GM21381 (cell line): ENCODE results near the gene DGKG.

Experiments
- ATAC-seq: cut with Tn5 transposase; IDR thresholded peaks from one replicate; pipeline ENCODE4 v1.9.1; 2021; ENCODE audit warnings: mild to moderate bottlenecking, moderate library complexity; ENCODE audit not compliant: unreplicated experiment

The DGKG gene

GRCh38 chr3:186181901-186182300 lies 180.1 kb downstream of the DGKG start:
- no peak for ATAC-seq

- no peak for ATAC-seq
Measured at GRCh38 chr3:186180891-186181481, 181.0 kb downstream of the DGKG start.

GRCh38 chr3:186180151-186180550 lies 181.9 kb downstream of the DGKG start:
- ATAC-seq = no peak

DNA sequence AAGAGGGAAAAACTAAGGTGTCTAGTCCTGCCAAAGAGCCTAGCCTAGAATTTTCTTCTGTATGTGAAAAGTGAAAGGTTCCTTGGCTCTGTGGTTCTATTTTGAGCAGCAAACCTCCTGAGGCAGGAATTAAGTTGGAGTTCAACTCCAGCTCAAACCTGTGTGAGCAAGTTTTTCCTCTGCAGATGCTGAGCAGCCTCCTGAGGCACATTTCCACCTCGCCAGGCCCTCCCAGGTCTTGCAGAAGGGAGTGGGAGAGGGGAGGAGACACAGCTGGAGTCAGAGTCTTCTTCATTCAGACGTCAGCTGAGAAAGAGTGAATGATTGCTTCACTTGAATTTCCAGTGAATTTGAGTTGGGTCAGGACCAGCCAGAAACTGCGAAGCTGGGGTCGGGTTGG lies 183.6 kb downstream of the DGKG start:
- ATAC-seq = no peak

DNA sequence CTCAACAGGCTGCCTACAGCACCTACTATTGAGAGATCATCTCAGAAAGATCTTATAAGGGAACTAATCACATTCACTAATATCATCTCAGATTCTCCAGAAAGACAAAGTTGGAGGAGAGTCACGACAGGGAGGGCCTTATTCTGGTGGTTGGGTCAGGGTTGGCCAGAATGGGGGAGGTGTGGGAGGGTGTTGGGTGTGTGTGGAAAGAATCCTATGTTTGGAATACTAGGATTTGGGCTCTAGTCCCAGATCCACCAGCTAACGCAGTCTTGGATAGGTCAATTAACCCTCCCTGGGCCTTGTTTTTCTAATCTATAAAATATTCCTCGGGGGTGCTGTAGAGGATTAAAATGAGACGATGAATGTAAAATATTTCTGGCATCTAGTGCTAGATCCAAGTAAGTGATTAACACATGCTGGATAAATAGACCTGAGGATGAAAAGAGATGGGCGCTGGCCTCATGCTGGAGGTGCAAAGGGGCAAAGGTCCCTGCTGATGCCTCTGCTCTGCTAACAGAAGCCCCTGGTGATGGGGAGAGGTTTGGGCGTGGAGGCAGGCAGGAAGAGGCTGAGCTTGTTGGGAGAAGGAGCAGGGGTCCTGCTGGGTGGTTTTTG lies 185.6 kb downstream of the DGKG start:
- ATAC-seq = no peak

GRCh38 chr3:186173224-186173815 lies 188.7 kb downstream of the DGKG start:
- ATAC-seq = no peak

- ATAC-seq = no peak
Measured at GRCh38 chr3:186172353-186172752, 189.7 kb downstream of the DGKG start.

- ATAC-seq = no peak
Measured at GRCh38 chr3:186171521-186171920, 190.5 kb downstream of the DGKG start.

GRCh38 chr3:186170516-186170915 lies 191.5 kb downstream of the DGKG start:
- no peak for ATAC-seq

GRCh38 chr3:186169379-186169778 lies 192.7 kb downstream of the DGKG start:
- no peak for ATAC-seq

GRCh38 chr3:186168976-186169375 lies 193.1 kb downstream of the DGKG start:
- no peak for ATAC-seq

- no peak for ATAC-seq
Measured at GRCh38 chr3:186167646-186168395, 194.2 kb downstream of the DGKG start.

DNA sequence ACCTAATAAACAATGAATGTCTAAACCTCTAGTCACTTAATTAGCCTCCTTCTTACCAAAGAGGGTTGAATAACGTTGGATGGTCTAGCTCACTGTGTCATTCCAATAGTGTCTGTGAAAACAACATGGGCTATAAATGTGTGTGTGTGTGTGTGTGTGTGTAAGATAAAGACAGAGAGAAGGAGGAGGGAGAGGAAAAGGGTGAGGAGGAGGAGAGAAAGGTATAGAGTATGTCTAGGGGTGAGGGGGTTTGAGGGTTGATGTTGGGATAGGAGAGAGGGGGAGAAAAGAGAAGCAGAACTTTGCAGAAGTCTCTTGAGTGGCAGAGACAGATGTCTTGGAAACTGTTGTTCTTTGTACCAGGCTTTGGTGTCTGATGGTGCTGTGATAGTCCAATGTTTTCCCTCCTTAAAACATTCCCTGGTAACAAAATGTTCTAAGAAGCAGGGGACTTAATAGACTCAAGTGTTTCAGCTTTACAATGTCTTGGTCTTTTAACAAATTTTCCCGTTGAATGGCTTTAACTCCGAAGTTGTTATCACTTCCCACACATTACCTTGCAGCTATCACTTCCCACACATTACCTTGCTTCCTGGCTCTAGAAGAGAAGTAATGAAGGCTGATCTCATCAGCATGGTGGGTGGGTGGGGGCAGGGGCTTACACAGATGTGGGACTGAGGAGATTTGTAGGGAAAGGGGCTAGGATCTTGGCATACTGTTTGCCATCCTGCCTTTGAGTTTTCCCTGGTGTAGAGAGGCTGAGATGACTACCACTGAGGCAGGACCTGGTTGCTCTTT lies 195.3 kb downstream of the DGKG start:
- no peak for ATAC-seq

- ATAC-seq = no peak
Measured at GRCh38 chr3:186166036-186166435, 196.0 kb downstream of the DGKG start.

- no peak for ATAC-seq
Measured at GRCh38 chr3:186165331-186165730, 196.7 kb downstream of the DGKG start.

GRCh38 chr3:186164696-186165095 lies 197.3 kb downstream of the DGKG start:
- no peak for ATAC-seq

DNA sequence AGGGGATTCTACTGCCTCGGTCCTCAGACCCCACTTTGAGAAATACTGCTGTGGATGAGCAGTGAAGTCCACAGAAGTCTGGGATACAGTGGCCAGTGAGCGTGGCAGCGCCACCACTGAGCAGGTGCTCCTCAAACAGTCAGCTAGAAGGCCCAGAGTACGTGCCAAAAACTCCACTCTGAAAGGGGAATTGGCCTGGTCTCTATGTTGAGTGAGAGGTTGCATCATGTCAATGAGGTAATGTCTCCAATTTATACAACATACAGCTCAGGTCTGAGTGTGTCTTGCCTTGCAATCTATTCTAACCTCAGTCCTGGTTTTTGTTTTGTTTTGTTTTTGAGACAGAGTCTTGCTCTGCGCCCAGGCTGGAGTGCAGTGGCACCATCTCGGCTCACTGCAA lies 199.8 kb downstream of the DGKG start:
- ATAC-seq = no peak

GRCh38 chr3:186160691-186161243 lies 201.3 kb downstream of the DGKG start:
- ATAC-seq = no peak

DNA sequence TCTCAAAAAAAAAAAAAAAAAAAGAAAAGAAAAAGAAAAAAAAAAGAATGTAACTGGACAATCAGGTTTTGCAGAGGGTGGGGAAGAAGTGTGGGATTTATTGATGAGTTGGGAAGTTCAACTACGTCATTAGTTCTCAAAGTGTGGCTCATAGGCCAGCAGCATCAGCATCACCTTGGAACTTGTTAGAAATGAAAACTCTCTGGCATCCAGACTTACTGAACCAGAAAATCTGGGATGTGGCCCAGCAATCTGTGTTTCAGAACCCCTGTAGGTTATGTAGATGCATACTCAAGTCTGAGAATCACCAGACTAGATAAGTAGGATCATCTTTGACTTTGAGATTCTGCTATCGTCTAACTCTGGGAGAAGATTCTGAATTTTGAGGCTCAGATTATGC lies 207.4 kb downstream of the DGKG start:
- no peak for ATAC-seq

- ATAC-seq = peak; percentile 70
Measured at GRCh38 chr3:186152889-186153292, 209.1 kb downstream of the DGKG start.

DNA sequence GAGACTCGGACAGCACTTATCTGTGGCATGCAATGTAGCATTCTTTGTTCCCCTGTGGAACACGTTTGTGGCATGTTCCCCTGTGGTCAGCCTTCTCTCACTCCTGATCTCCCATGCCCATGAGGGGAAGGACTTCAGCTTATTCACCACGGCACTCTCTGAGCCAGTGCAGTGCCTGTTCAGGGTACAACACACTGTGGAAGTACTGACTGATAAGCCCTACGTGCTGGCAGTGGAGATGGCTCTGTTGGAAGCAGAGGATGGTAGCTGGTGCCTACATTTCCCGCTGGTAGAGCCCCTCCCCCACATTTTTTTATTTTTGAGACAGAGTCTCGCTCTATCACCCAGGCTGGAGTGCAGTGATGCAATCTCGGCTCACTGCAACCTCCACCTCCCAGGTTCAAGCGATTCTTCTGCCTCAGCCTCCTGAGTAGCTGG lies 209.7 kb downstream of the DGKG start:
- ATAC-seq = peak; percentile 16
